Parathyroid adenoma (tissue), 2 donors: Measurements from ENCODE around the gene STAM.

Experiments
- H2AFZ ChIP-seq: fragments of 300-600 bp; sonication (generic); one replicate; pipeline ENCODE4 v1.7.0; 2017; ENCODE audit warnings: antibody characterized with exemption, mild to moderate bottlenecking
- H3K27ac ChIP-seq: fragments of 300-600 bp; sonication (generic); one replicate; pipeline ENCODE4 v1.7.0; 2017
- H3K27me3 ChIP-seq: fragments of 300-600 bp; sonication (generic); one replicate; pipeline ENCODE4 v1.7.0; 2017; ENCODE audit warnings: low read length; ENCODE audit not compliant: control insufficient read depth, insufficient read depth
- H3K36me3 ChIP-seq: fragments of 300-600 bp; sonication (generic); one replicate; pipeline ENCODE4 v1.7.0; 2017; ENCODE audit warnings: low read length; ENCODE audit not compliant: control insufficient read depth, insufficient read depth
- H3K4me1 ChIP-seq: fragments of 300-600 bp; sonication (generic); one replicate; pipeline ENCODE4 v1.7.0; 2017; ENCODE audit warnings: control low read depth
- H3K4me2 ChIP-seq: fragments of 300-600 bp; sonication (generic); one replicate; pipeline ENCODE4 v1.7.0; 2017; ENCODE audit warnings: low read length
- H3K4me3 ChIP-seq: fragments of 300-600 bp; sonication (generic); one replicate; pipeline ENCODE4 v1.7.0; 2017; ENCODE audit warnings: low read depth, low read length
- H3K79me2 ChIP-seq: fragments of 300-600 bp; sonication (generic); one replicate; pipeline ENCODE4 v1.7.0; 2017; ENCODE audit warnings: control low read depth
- H3K9ac ChIP-seq: fragments of 300-600 bp; sonication (generic); one replicate; pipeline ENCODE4 v1.7.0; 2017; ENCODE audit warnings: mild to moderate bottlenecking
- H3K9me3 ChIP-seq: fragments of 300-600 bp; sonication (generic); one replicate; pipeline ENCODE4 v1.7.0; 2017; ENCODE audit warnings: low read length; ENCODE audit not compliant: control insufficient read depth
- CTCF ChIP-seq: fragments of 300-600 bp; sonication (generic); IDR thresholded peaks from one replicate; pipeline ENCODE4 v1.7.0; 2017; ENCODE audit warnings: antibody characterized with exemption, mild to moderate bottlenecking
- donor health status: primary hyperparathyroidism.

The STAM gene

GRCh38 chr10:17764142-17764541 lies 120.2 kb downstream of the STAM start:
- no peaks in the 10 kb centered on the region for H3K79me2 ChIP-seq
- no peaks in the 10 kb centered on the region for H3K27me3 ChIP-seq
- no peaks in the 10 kb centered on the region for H3K9me3 ChIP-seq
- H3K4me2 ChIP-seq = no peak overlapping the region
- H2AFZ ChIP-seq = no peak overlapping the region
- H3K9ac ChIP-seq = no peak overlapping the region
- H3K4me3 ChIP-seq = no peak overlapping the region
- no peak for TF ChIP-seq CTCF
- no peaks in the 10 kb centered on the region for H3K36me3 ChIP-seq
- no peak overlapping the region for H3K27ac ChIP-seq
- no peaks in the 10 kb centered on the region for H3K4me1 ChIP-seq

GRCh38 chr10:17765602-17766001 lies 121.7 kb downstream of the STAM start:
- H3K4me3 ChIP-seq = no peak overlapping the region
- H2AFZ ChIP-seq = no peak overlapping the region
- no peaks in the 10 kb centered on the region for H3K36me3 ChIP-seq
- H3K4me2 ChIP-seq = no peak overlapping the region
- H3K27ac ChIP-seq = no peak overlapping the region
- H3K9ac ChIP-seq = no peak overlapping the region
- H3K4me1 ChIP-seq = no peaks in the 10 kb centered on the region
- TF ChIP-seq CTCF = no peak
- no peaks in the 10 kb centered on the region for H3K79me2 ChIP-seq
- H3K27me3 ChIP-seq = no peaks in the 10 kb centered on the region
- no peaks in the 10 kb centered on the region for H3K9me3 ChIP-seq
